PC-3 (cell line): Measurements from ENCODE around the gene LMTK2. TPM values are rescaled to one million over a fixed set of nuclear protein-coding genes. Genes with fewer than 3 reads are reported as not detected.

ENCODE experiments used
- ATAC-seq: fragments of 200-7000 bp; cut with Tn5 transposase; 2 replicates; pipeline ENCODE4 v1.9.1; 2020; ENCODE audit warnings: mild to moderate bottlenecking, moderate library complexity
- BruUV-seq: library from RNA; stranded (reverse); fragments of 400-500 nt; replicated peaks from 2 replicates; lab custom pipeline; 2021; lab: Mats Ljungman, UMichigan
- CTCF ChIA-PET: fragments of 300-600 bp; sonication (Branson Sonifier 250); formaldehyde crosslinking; loops from one replicate; lab custom pipeline; 2022; ENCODE audit warnings: antibody characterized with exemption; lab: Charles Lee
- POLR2A ChIA-PET: fragments of 300-600 bp; sonication (Branson Sonifier 250); formaldehyde crosslinking; loops from one replicate; lab custom pipeline; 2022; ENCODE audit warnings: antibody characterized with exemption; ENCODE audit not compliant: unreplicated experiment; lab: Charles Lee
- DNase-seq: peaks from one replicate; pipeline ENCODE4 v3.0.0-alpha.2; 2015
- H2AFZ ChIP-seq: fragments of 300-600 bp; sonication (generic); 2 replicates; pipeline ENCODE4 v1.6.0; 2016; ENCODE audit warnings: antibody characterized with exemption, low read length
- H3F3A ChIP-seq: fragments of 300-600 bp; sonication (generic); one replicate; pipeline ENCODE4 v1.6.0; 2017; ENCODE audit warnings: antibody characterized with exemption, low read length, control low read depth, mild to moderate bottlenecking; ENCODE audit not compliant: unreplicated experiment
- H3K27ac ChIP-seq: fragments of 300-600 bp; sonication (generic); 2 replicates; pipeline ENCODE4 v1.5.1; 2016; ENCODE audit warnings: mild to moderate bottlenecking, low read length
- H3K27me3 ChIP-seq: fragments of 300-600 bp; sonication (generic); 2 replicates; pipeline ENCODE4 v1.6.1; 2016; ENCODE audit warnings: low read length, mixed read lengths
- H3K36me3 ChIP-seq: fragments of 300-600 bp; sonication (generic); 2 replicates; pipeline ENCODE4 v1.6.1; 2016; ENCODE audit warnings: low read depth, mixed run types, low read length, mixed read lengths
- H3K4me1 ChIP-seq: fragments of 300-600 bp; sonication (generic); 2 replicates; pipeline ENCODE4 v1.5.1; 2016; ENCODE audit warnings: low read length; ENCODE audit not compliant: insufficient read depth
- H3K4me2 ChIP-seq: fragments of 300-600 bp; sonication (generic); 2 replicates; pipeline ENCODE4 v1.6.0; 2016; ENCODE audit warnings: low read length
- H3K4me3 ChIP-seq: fragments of 300-600 bp; sonication (generic); 2 replicates; pipeline ENCODE4 v1.5.1; 2016; ENCODE audit warnings: mild to moderate bottlenecking, low read length, mixed read lengths
- H3K79me2 ChIP-seq: fragments of 300-600 bp; sonication (generic); 2 replicates; pipeline ENCODE4 v1.6.1; 2017; ENCODE audit warnings: low read length, mixed read lengths
- H3K9ac ChIP-seq: fragments of 300-600 bp; sonication (generic); 2 replicates; pipeline ENCODE4 v1.6.0; 2016; ENCODE audit warnings: mild to moderate bottlenecking, low read length
- H3K9me2 ChIP-seq: fragments of 300-600 bp; sonication (generic); replicated peaks from 2 replicates; pipeline ENCODE4 v1.6.1; 2016; ENCODE audit warnings: mixed run types, low read length, mixed read lengths
- H3K9me3 ChIP-seq: fragments of 300-600 bp; sonication (generic); 2 replicates; pipeline ENCODE4 v1.6.1; 2016; ENCODE audit warnings: low read length, mixed read lengths
- H4K20me1 ChIP-seq: fragments of 300-600 bp; sonication (generic); 2 replicates; pipeline ENCODE4 v1.6.1; 2016; ENCODE audit warnings: low read length, mixed read lengths
- EZH2 ChIP-seq: fragments of 300-600 bp; sonication (generic); IDR thresholded peaks from one replicate; pipeline ENCODE4 v1.6.1; 2017; ENCODE audit warnings: antibody characterized with exemption, mild to moderate bottlenecking, low read length; ENCODE audit not compliant: unreplicated experiment
- EZH2phosphoT487 ChIP-seq: fragments of 300-600 bp; sonication (generic); IDR thresholded peaks from 2 replicates; pipeline ENCODE4 v1.6.1; 2018; ENCODE audit warnings: mild to moderate bottlenecking, antibody characterized with exemption, low read length, borderline replicate concordance
- intact Hi-C: fragments of 100-400 bp; cut with micrococcal nuclease; formaldehyde crosslinking; loops from 2 replicates; pipeline ENCODE4 v1.9.0; 2023
- total RNA-seq: library from RNA; depleted of rRNA; stranded (reverse); fragments of >200 nt; gene quantifications from 2 replicates; pipeline ENCODE4 v1.2.3, GENCODE V29; 2014
- TF ChIP-seq, protein P1 (sequence below): fragments of 300-600 bp; sonication (generic); conservative IDR thresholded peaks from 2 replicates; pipeline ENCODE4 v1.5.1; 2017; ENCODE audit warnings: antibody characterized with exemption, low read depth, mild to moderate bottlenecking, low read length

The LMTK2 gene
- total RNA-seq, 1 experiment from 2014 or later = 9.0 TPM

DNA sequence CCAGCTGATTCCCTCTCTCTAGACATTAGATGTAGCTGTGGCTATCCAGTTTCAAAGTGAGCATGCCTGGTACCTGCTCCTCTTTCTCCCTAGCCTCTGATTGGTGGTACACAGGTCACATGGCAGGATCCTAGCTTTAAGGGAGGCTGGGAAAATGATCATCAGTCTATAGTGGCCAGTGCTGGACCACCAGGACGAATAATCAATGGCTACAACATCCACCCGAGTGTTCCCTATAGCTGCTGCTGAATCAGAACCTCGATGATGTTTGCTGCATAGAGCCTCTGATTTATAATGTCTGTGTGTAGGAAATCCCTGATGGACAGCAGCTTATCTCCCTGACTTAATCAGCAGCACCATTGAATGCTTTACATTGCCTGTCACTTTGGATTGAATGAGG is 28.9 kb upstream of the LMTK2 start:
- no peak overlapping the region for H2AFZ ChIP-seq
- no peaks in the 10 kb centered on the region for H3K4me1 ChIP-seq
- H3K4me3 ChIP-seq = no peak overlapping the region
- no TSS peak for BruUV-seq
- H3K9ac ChIP-seq = no peak overlapping the region
- no peak overlapping the region for H3K4me2 ChIP-seq
- TF ChIP-seq EZH2phosphoT487 = no peak
- TF ChIP-seq, protein P1, sequence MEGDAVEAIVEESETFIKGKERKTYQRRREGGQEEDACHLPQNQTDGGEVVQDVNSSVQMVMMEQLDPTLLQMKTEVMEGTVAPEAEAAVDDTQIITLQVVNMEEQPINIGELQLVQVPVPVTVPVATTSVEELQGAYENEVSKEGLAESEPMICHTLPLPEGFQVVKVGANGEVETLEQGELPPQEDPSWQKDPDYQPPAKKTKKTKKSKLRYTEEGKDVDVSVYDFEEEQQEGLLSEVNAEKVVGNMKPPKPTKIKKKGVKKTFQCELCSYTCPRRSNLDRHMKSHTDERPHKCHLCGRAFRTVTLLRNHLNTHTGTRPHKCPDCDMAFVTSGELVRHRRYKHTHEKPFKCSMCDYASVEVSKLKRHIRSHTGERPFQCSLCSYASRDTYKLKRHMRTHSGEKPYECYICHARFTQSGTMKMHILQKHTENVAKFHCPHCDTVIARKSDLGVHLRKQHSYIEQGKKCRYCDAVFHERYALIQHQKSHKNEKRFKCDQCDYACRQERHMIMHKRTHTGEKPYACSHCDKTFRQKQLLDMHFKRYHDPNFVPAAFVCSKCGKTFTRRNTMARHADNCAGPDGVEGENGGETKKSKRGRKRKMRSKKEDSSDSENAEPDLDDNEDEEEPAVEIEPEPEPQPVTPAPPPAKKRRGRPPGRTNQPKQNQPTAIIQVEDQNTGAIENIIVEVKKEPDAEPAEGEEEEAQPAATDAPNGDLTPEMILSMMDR = no peak
- TF ChIP-seq EZH2 = no peak
- no peak overlapping the region for H3K27ac ChIP-seq
- H3K9me2 ChIP-seq = no peaks in the 10 kb centered on the region
- POLR2A ChIA-PET = no interaction called here
- no peaks in the 10 kb centered on the region for H3K36me3 ChIP-seq
- ATAC-seq (no peak), DNase-seq (no peak)
- H3K9me3 ChIP-seq = no peaks in the 10 kb centered on the region
- no peaks in the 10 kb centered on the region for H3F3A ChIP-seq
- no peaks in the 10 kb centered on the region for H4K20me1 ChIP-seq
- intact Hi-C loops = no loop called here
- no peaks in the 10 kb centered on the region for H3K27me3 ChIP-seq
- CTCF ChIA-PET = no interaction called here
- H3K79me2 ChIP-seq = no peaks in the 10 kb centered on the region

GRCh38 chr7:98078197-98078870 is 28.3 kb upstream of the LMTK2 start:
- Histone ChIP-seq H3K27ac (no peak overlapping the region), H3K27me3 (no peaks in the 10 kb centered on the region), H3K79me2 (no peaks in the 10 kb centered on the region), H3K4me1 (no peaks in the 10 kb centered on the region), H3K9me2 (no peaks in the 10 kb centered on the region), H4K20me1 (no peaks in the 10 kb centered on the region), H2AFZ (no peak overlapping the region), H3K36me3 (no peaks in the 10 kb centered on the region), H3K4me2 (no peak overlapping the region), H3K9ac (no peak overlapping the region), H3K4me3 (no peak overlapping the region), H3K9me3 (no peaks in the 10 kb centered on the region), H3F3A (no peaks in the 10 kb centered on the region)
- POLR2A ChIA-PET = no interaction called here
- ATAC-seq (no peak), DNase-seq (no peak)
- CTCF ChIA-PET = no interaction called here
- intact Hi-C loops = no loop called here
- TF ChIP-seq, protein P1 = no peak
- TF ChIP-seq EZH2 (no peak), EZH2phosphoT487 (no peak)
- BruUV-seq = no TSS peak

GRCh38 chr7:98079891-98080648 is 26.6 kb upstream of the LMTK2 start:
- Histone ChIP-seq H3K9me2 (no peaks in the 10 kb centered on the region), H3K4me3 (no peak overlapping the region), H3K36me3 (no peaks in the 10 kb centered on the region), H3F3A (no peaks in the 10 kb centered on the region), H3K79me2 (no peaks in the 10 kb centered on the region), H3K4me1 (peaks cover 4% of the 10 kb centered on the region; the same call in 1 of the 2 replicates), H2AFZ (no peak overlapping the region), H4K20me1 (no peaks in the 10 kb centered on the region), H3K27me3 (no peaks in the 10 kb centered on the region), H3K9me3 (no peaks in the 10 kb centered on the region), H3K9ac (no peak overlapping the region), H3K27ac (no peak overlapping the region), H3K4me2 (no peak overlapping the region)
- POLR2A ChIA-PET = no interaction called here
- BruUV-seq = no TSS peak
- intact Hi-C loops = no loop called here
- DNase-seq = no peak
- ATAC-seq = no peak
- CTCF ChIA-PET = no interaction called here
- TF ChIP-seq, protein P1 = no peak
- TF ChIP-seq EZH2 = no peak
- no peak for TF ChIP-seq EZH2phosphoT487
